ENCODE measurements around the gene SLC16A10.

The SLC16A10 gene

DNA sequence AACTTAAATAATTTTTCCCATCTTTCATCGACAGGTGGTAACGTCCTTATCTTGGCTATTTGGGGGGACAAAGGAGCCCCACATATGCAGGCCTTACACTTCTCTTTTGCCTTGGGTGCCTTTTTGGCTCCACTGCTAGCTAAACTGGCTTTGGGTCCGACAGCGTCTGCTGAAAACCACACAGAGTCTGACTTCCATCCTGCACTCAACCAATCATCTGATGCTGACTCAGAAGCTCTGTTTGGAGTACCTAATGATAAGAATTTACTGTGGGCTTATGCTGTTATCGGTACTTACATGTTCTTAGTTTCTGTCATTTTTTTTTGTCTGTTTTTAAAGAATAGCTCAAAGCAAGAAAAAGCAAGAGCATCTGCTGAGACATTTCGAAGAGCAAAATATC lies 178.5 kb downstream of the SLC16A10 start:
- ChIA-PET CTCF (no interaction called here), POLR2A (no interaction called here)
- no peak for TF ChIP-seq SP1 (IDR thresholded peaks at IDR 0.05)
- no peak for TF ChIP-seq FOXA1 (IDR thresholded peaks at IDR 0.05)
- TF ChIP-seq FOXK2 (IDR thresholded peaks at IDR 0.05): no peak
- TF ChIP-seq FOXM1 (IDR thresholded peaks at IDR 0.05; ENCODE audit: borderline replicate concordance): no peak
- no peak for TF ChIP-seq ZNF384 (IDR thresholded peaks at IDR 0.05)
- no peak for TF ChIP-seq NFRKB (IDR thresholded peaks at IDR 0.05)
- no peak for TF ChIP-seq TARDBP (IDR thresholded peaks at IDR 0.05)
- no peak for DNase-seq (ENCODE audit: extremely low spot score)

DNA sequence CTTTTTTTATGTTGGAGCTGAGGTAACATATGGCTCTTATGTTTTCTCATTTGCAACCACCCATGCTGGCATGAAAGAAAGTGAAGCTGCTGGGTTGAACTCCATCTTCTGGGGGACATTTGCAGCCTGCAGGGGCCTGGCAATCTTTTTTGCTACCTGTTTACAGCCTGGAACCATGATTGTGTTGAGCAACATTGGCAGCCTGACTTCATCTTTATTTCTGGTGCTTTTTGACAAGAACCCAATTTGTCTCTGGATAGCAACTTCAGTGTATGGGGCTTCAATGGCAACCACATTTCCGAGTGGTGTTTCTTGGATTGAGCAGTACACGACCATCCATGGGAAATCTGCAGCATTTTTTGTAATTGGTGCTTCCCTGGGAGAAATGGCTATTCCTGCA lies 179.0 kb downstream of the SLC16A10 start:
- no peak for DNase-seq (ENCODE audit: extremely low spot score)
- TF ChIP-seq BHLHE40 (IDR thresholded peaks at IDR 0.05; ENCODE audit: borderline replicate concordance) (no peak), ELF4 (IDR thresholded peaks at IDR 0.05) (no peak), FOXK2 (IDR thresholded peaks at IDR 0.05) (no peak), ZNF384 (IDR thresholded peaks at IDR 0.05) (no peak), HDGF (IDR thresholded peaks at IDR 0.05; ENCODE audit: borderline replicate concordance) (no peak), SUZ12 (IDR thresholded peaks at IDR 0.05) (no peak), SP1 (IDR thresholded peaks at IDR 0.05) (no peak), TARDBP (IDR thresholded peaks at IDR 0.05) (no peak), LEF1 (IDR thresholded peaks at IDR 0.05; ENCODE audit: borderline replicate concordance) (no peak), ARNT (IDR thresholded peaks at IDR 0.05) (no peak), NFRKB (IDR thresholded peaks at IDR 0.05) (no peak), CTBP1 (IDR thresholded peaks at IDR 0.05; ENCODE audit: borderline replicate concordance) (no peak), FOXM1 (IDR thresholded peaks at IDR 0.05; ENCODE audit: borderline replicate concordance) (no peak), FOXA1 (IDR thresholded peaks at IDR 0.05) (no peak), L3MBTL2 (conservative IDR thresholded peaks at IDR 0.05) (no peak)
- TF ChIP-seq, protein P1, sequence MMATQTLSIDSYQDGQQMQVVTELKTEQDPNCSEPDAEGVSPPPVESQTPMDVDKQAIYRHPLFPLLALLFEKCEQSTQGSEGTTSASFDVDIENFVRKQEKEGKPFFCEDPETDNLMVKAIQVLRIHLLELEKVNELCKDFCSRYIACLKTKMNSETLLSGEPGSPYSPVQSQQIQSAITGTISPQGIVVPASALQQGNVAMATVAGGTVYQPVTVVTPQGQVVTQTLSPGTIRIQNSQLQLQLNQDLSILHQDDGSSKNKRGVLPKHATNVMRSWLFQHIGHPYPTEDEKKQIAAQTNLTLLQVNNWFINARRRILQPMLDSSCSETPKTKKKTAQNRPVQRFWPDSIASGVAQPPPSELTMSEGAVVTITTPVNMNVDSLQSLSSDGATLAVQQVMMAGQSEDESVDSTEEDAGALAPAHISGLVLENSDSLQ (IDR thresholded peaks at IDR 0.05): no peak
- POLR2A ChIA-PET: no interaction called here
- CTCF ChIA-PET: no interaction called here

DNA sequence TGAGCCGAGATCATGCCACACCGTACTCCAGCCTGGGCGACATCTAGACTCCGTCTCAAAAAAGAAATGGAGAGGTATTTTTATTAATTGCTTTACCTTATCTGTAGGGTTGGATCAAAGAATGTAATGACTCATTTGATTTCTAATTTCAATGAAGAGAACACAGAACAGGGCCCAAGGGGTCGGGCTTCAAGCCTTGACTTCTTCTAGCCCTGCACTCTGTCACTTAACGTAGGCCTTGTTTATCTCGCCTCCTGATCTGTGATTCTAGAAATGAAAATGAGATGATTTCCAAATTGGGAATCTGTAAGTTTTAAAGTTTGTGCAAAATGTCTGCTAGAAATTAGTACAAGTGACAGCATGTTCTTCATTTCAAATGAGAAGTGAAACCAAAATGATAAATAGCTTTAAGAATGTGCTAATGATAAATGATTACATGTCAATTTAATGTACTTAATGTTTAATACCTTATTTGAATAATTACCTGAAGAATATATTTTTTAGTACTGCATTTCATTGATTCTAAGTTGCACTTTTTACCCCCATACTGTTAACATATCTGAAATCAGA lies 180.5 kb downstream of the SLC16A10 start:
- TF ChIP-seq FOXM1 (IDR thresholded peaks at IDR 0.05; ENCODE audit: borderline replicate concordance) (no peak), TARDBP (IDR thresholded peaks at IDR 0.05) (no peak), LEF1 (IDR thresholded peaks at IDR 0.05; ENCODE audit: borderline replicate concordance) (no peak)
- TF ChIP-seq, protein P1 (IDR thresholded peaks at IDR 0.05): no peak
- POLR2A ChIA-PET: interaction anchor here (0.6 kb wide), 1 partner anchor 139 kb away, joined by 3 read pairs; no protein-coding TSS in a partner anchor
- no peak for DNase-seq (ENCODE audit: extremely low spot score)
- CTCF ChIA-PET: interaction anchor here (0.6 kb wide), 1 partner anchor 83 kb away, joined by 7 read pairs; no protein-coding TSS in a partner anchor

DNA sequence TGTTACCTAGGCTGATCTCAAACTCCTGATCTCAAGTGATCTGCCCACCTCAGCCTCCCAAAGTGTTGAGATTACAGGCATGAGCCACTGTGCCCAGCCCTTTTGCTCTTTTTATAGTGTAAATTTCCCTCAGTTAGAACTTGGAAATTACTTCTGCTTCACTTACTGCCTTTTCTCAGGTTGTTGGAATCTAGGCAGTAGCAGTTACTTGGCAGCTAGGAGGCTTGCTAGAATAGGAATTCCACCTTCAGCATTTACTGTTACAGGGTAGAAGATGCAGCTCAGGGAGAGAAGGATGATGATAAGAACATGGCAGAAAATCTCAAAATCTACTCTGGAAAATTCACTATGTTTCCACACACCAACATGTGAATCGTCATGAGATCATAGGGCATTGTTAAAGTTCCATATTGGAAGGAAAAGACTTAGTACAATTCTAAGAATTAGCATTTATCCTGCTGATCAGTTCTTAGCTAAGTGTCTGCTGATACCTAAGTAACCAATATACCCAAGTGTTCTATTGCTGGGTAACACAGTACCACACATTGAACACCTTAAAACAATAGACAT lies 182.2 kb downstream of the SLC16A10 start:
- CTCF ChIA-PET: interaction anchor here (0.6 kb wide), 1 partner anchor 120 kb away, joined by 4 read pairs; no protein-coding TSS in a partner anchor
- TF ChIP-seq SUZ12 (IDR thresholded peaks at IDR 0.05) (no peak), FOXK2 (IDR thresholded peaks at IDR 0.05) (no peak), NFRKB (IDR thresholded peaks at IDR 0.05) (no peak), L3MBTL2 (conservative IDR thresholded peaks at IDR 0.05) (no peak), TARDBP (IDR thresholded peaks at IDR 0.05) (no peak), ARNT (IDR thresholded peaks at IDR 0.05) (no peak), FOXA1 (IDR thresholded peaks at IDR 0.05) (no peak), SP1 (IDR thresholded peaks at IDR 0.05) (no peak), ZNF384 (IDR thresholded peaks at IDR 0.05) (no peak), ELF4 (IDR thresholded peaks at IDR 0.05) (no peak), BHLHE40 (IDR thresholded peaks at IDR 0.05; ENCODE audit: borderline replicate concordance) (no peak)
- TF ChIP-seq, protein P1 (IDR thresholded peaks at IDR 0.05): no peak
- POLR2A ChIA-PET: no interaction called here
- no peak for DNase-seq (ENCODE audit: extremely low spot score)

DNA sequence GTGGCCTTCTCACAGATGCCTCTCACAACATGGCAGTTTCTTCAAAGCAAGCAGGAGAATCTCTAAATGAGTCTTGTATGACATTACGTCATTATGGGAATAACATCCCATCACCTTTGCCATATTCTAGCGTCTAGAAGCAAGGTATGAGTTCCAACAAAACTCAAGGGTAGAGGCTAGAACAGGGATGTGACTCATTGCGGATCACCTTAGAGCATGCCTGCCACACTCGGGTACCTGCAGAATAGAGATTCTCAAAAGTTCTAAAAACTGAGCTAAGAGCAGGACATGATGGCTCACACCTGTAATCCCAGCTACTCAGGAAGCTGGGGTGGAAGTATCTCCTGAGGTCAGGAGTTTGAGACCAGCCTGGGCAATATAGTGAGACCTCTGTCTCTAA lies 182.8 kb downstream of the SLC16A10 start:
- ChIA-PET CTCF (no interaction called here), POLR2A (no interaction called here)
- DNase-seq (ENCODE audit: extremely low spot score): no peak
- TF ChIP-seq FOXA1 (IDR thresholded peaks at IDR 0.05): no peak
- TF ChIP-seq BHLHE40 (IDR thresholded peaks at IDR 0.05; ENCODE audit: borderline replicate concordance): no peak
- TF ChIP-seq TARDBP (IDR thresholded peaks at IDR 0.05): no peak
- no peak for TF ChIP-seq FOXK2 (IDR thresholded peaks at IDR 0.05)
- no peak for TF ChIP-seq LEF1 (IDR thresholded peaks at IDR 0.05; ENCODE audit: borderline replicate concordance)
- no peak for TF ChIP-seq L3MBTL2 (conservative IDR thresholded peaks at IDR 0.05)
- no peak for TF ChIP-seq ZNF384 (IDR thresholded peaks at IDR 0.05)
- no peak for TF ChIP-seq ARNT (IDR thresholded peaks at IDR 0.05)
- TF ChIP-seq, protein P1 (IDR thresholded peaks at IDR 0.05): no peak
- TF ChIP-seq SUZ12 (IDR thresholded peaks at IDR 0.05): no peak
- no peak for TF ChIP-seq CTBP1 (IDR thresholded peaks at IDR 0.05; ENCODE audit: borderline replicate concordance)
- TF ChIP-seq HDGF (IDR thresholded peaks at IDR 0.05; ENCODE audit: borderline replicate concordance): no peak
- no peak for TF ChIP-seq SP1 (IDR thresholded peaks at IDR 0.05)
